Activated T-cell treated with anti-CD3 and anti-CD28 coated beads, Interleukin-2, amount 50 U/mL, for 4 hours (primary cell): ENCODE measurements around the gene SLC44A5. TPM values are rescaled to one million over a fixed set of nuclear protein-coding genes. Genes with fewer than 3 reads are reported as not detected.

Source experiments
- ATAC-seq, 2 donors: fragments of 200-7000 bp; cut with Tn5 transposase; one replicate each; pipeline ENCODE4 v1.10.0; 2021
- DNase-seq: peaks from one replicate; pipeline ENCODE4 v3.0.0-alpha.2; 2020
- H3K27me3 Mint-ChIP-seq: one replicate; pipeline ENCODE4 v1.8.0; 2021; ENCODE audit warnings: low read depth, mixed read lengths
- H3K36me3 Mint-ChIP-seq: one replicate; pipeline ENCODE4 v1.8.0; 2022; ENCODE audit warnings: mixed read lengths; ENCODE audit not compliant: insufficient read depth
- H3K4me1 Mint-ChIP-seq: one replicate; pipeline ENCODE4 v1.8.0; 2021; ENCODE audit warnings: low read depth, mixed read lengths
- H3K4me3 Mint-ChIP-seq: one replicate; pipeline ENCODE4 v1.8.0; 2021; ENCODE audit warnings: mild to moderate bottlenecking, moderate library complexity, mixed read lengths
- H3K9me3 Mint-ChIP-seq: one replicate; pipeline ENCODE4 v1.8.0; 2021; ENCODE audit warnings: mixed read lengths
- total RNA-seq, 3 donors: library from RNA; stranded (reverse); gene quantifications; one replicate each; pipeline ENCODE4 v1.2.1, GENCODE V29; 2021

SLC44A5 gene
- total RNA-seq, 3 donors from 2014 or later: 0.16 TPM; not detected in 2

- Mint-ChIP-seq H3K27me3 (peaks cover 2% of the 10 kb centered on the region), H3K4me3 (no peak overlapping the region), H3K36me3 (no peaks in the 10 kb centered on the region), H3K9me3 (no peaks in the 10 kb centered on the region), H3K4me1 (no peaks in the 10 kb centered on the region)
- no peak for DNase-seq
- no peak for ATAC-seq
These were observed 51.1 kb downstream of the SLC44A5 start for GRCh38 chr1:75559800-75560199.

- no peak overlapping the region for H3K4me3 Mint-ChIP-seq
- no peaks in the 10 kb centered on the region for H3K36me3 Mint-ChIP-seq
- DNase-seq (no peak), ATAC-seq (no peak)
- H3K27me3 Mint-ChIP-seq: peaks cover 2% of the 10 kb centered on the region
- no peaks in the 10 kb centered on the region for H3K9me3 Mint-ChIP-seq
- H3K4me1 Mint-ChIP-seq: no peaks in the 10 kb centered on the region
These were observed 51.8 kb downstream of the SLC44A5 start for GRCh38 chr1:75559136-75559535.

GRCh38 chr1:75554870-75555269 lies 56.0 kb downstream of the SLC44A5 start:
- no peak for DNase-seq
- Mint-ChIP-seq H3K36me3 (no peaks in the 10 kb centered on the region), H3K27me3 (peaks cover 2% of the 10 kb centered on the region), H3K4me3 (no peak overlapping the region), H3K9me3 (no peaks in the 10 kb centered on the region), H3K4me1 (no peaks in the 10 kb centered on the region)
- no peak for ATAC-seq

- peaks cover 2% of the 10 kb centered on the region for H3K27me3 Mint-ChIP-seq
- no peak for ATAC-seq
These were observed 56.7 kb downstream of the SLC44A5 start for GRCh38 chr1:75554181-75554580.

GRCh38 chr1:75550559-75550958 lies 60.4 kb downstream of the SLC44A5 start:
- no peaks in the 10 kb centered on the region for H3K36me3 Mint-ChIP-seq
- no peak overlapping the region for H3K4me3 Mint-ChIP-seq
- H3K4me1 Mint-ChIP-seq: no peaks in the 10 kb centered on the region
- DNase-seq (no peak), ATAC-seq (no peak)
- H3K9me3 Mint-ChIP-seq: no peaks in the 10 kb centered on the region
- peaks cover 2% of the 10 kb centered on the region for H3K27me3 Mint-ChIP-seq

More at GRCh38 chr1:75554181-75554580, 56.7 kb downstream of the SLC44A5 start:
- Mint-ChIP-seq H3K4me1 (no peaks in the 10 kb centered on the region), H3K4me3 (no peak overlapping the region), H3K36me3 (no peaks in the 10 kb centered on the region), H3K9me3 (no peaks in the 10 kb centered on the region)
- no peak for DNase-seq

- H3K27me3 Mint-ChIP-seq: no peaks in the 10 kb centered on the region
- H3K4me3 Mint-ChIP-seq: no peak overlapping the region
- no peaks in the 10 kb centered on the region for H3K9me3 Mint-ChIP-seq
- no peaks in the 10 kb centered on the region for H3K36me3 Mint-ChIP-seq
- ATAC-seq: no peak
- no peaks in the 10 kb centered on the region for H3K4me1 Mint-ChIP-seq
- no peak for DNase-seq
These were observed 62.0 kb downstream of the SLC44A5 start for GRCh38 chr1:75548721-75549480.

GRCh38 chr1:75543705-75544104 lies 67.2 kb downstream of the SLC44A5 start:
- H3K9me3 Mint-ChIP-seq: no peaks in the 10 kb centered on the region
- ATAC-seq (no peak), DNase-seq (no peak)
- no peaks in the 10 kb centered on the region for H3K27me3 Mint-ChIP-seq
- no peak overlapping the region for H3K4me3 Mint-ChIP-seq
- no peaks in the 10 kb centered on the region for H3K4me1 Mint-ChIP-seq
- H3K36me3 Mint-ChIP-seq: no peaks in the 10 kb centered on the region

GRCh38 chr1:75542818-75543570 lies 67.9 kb downstream of the SLC44A5 start:
- H3K4me3 Mint-ChIP-seq: no peak overlapping the region
- H3K27me3 Mint-ChIP-seq: no peaks in the 10 kb centered on the region
- ATAC-seq (no peak), DNase-seq (no peak)
- H3K36me3 Mint-ChIP-seq: no peaks in the 10 kb centered on the region
- no peaks in the 10 kb centered on the region for H3K9me3 Mint-ChIP-seq
- H3K4me1 Mint-ChIP-seq: no peaks in the 10 kb centered on the region

GRCh38 chr1:75539230-75540116 lies 71.4 kb downstream of the SLC44A5 start:
- H3K4me1 Mint-ChIP-seq: no peaks in the 10 kb centered on the region
- no peaks in the 10 kb centered on the region for H3K36me3 Mint-ChIP-seq
- DNase-seq (no peak), ATAC-seq (no peak)
- no peaks in the 10 kb centered on the region for H3K9me3 Mint-ChIP-seq
- H3K27me3 Mint-ChIP-seq: no peaks in the 10 kb centered on the region
- H3K4me3 Mint-ChIP-seq: no peak overlapping the region

GRCh38 chr1:75533085-75533484 lies 77.8 kb downstream of the SLC44A5 start:
- H3K4me3 Mint-ChIP-seq: no peak overlapping the region
- DNase-seq (no peak), ATAC-seq (no peak)
- H3K4me1 Mint-ChIP-seq: no peaks in the 10 kb centered on the region
- no peaks in the 10 kb centered on the region for H3K9me3 Mint-ChIP-seq
- no peaks in the 10 kb centered on the region for H3K36me3 Mint-ChIP-seq
- H3K27me3 Mint-ChIP-seq: no peaks in the 10 kb centered on the region

GRCh38 chr1:75531570-75531969 lies 79.3 kb downstream of the SLC44A5 start:
- no peak for ATAC-seq
- Mint-ChIP-seq H3K36me3 (no peaks in the 10 kb centered on the region), H3K4me1 (no peaks in the 10 kb centered on the region), H3K4me3 (no peak overlapping the region), H3K9me3 (no peaks in the 10 kb centered on the region), H3K27me3 (no peaks in the 10 kb centered on the region)
- DNase-seq: no peak

- H3K4me3 Mint-ChIP-seq: no peak overlapping the region
- no peaks in the 10 kb centered on the region for H3K36me3 Mint-ChIP-seq
- H3K4me1 Mint-ChIP-seq: no peaks in the 10 kb centered on the region
- no peaks in the 10 kb centered on the region for H3K27me3 Mint-ChIP-seq
- no peaks in the 10 kb centered on the region for H3K9me3 Mint-ChIP-seq
- ATAC-seq (no peak), DNase-seq (no peak)
These were observed 81.4 kb downstream of the SLC44A5 start for GRCh38 chr1:75529488-75529887.

- no peaks in the 10 kb centered on the region for H3K27me3 Mint-ChIP-seq
- no peaks in the 10 kb centered on the region for H3K4me1 Mint-ChIP-seq
- no peaks in the 10 kb centered on the region for H3K9me3 Mint-ChIP-seq
- ATAC-seq (no peak), DNase-seq (no peak)
- no peaks in the 10 kb centered on the region for H3K36me3 Mint-ChIP-seq
- H3K4me3 Mint-ChIP-seq: no peak overlapping the region
These were observed 82.9 kb downstream of the SLC44A5 start for GRCh38 chr1:75528001-75528400.

GRCh38 chr1:75522389-75522788 lies 88.5 kb downstream of the SLC44A5 start:
- ATAC-seq (no peak), DNase-seq (no peak)
- H3K36me3 Mint-ChIP-seq: no peaks in the 10 kb centered on the region
- H3K27me3 Mint-ChIP-seq: no peaks in the 10 kb centered on the region
- no peaks in the 10 kb centered on the region for H3K9me3 Mint-ChIP-seq
- H3K4me3 Mint-ChIP-seq: no peak overlapping the region
- no peaks in the 10 kb centered on the region for H3K4me1 Mint-ChIP-seq
